ENCODE results near the gene C9orf153. TPM values are rescaled to one million over a fixed set of nuclear protein-coding genes. Genes with fewer than 3 reads are reported as not detected.

The C9orf153 gene
- total and polyA plus RNA-seq, 8 donors: 0.31 to 0.62 (median 0.53) TPM; not detected in 1

DNA sequence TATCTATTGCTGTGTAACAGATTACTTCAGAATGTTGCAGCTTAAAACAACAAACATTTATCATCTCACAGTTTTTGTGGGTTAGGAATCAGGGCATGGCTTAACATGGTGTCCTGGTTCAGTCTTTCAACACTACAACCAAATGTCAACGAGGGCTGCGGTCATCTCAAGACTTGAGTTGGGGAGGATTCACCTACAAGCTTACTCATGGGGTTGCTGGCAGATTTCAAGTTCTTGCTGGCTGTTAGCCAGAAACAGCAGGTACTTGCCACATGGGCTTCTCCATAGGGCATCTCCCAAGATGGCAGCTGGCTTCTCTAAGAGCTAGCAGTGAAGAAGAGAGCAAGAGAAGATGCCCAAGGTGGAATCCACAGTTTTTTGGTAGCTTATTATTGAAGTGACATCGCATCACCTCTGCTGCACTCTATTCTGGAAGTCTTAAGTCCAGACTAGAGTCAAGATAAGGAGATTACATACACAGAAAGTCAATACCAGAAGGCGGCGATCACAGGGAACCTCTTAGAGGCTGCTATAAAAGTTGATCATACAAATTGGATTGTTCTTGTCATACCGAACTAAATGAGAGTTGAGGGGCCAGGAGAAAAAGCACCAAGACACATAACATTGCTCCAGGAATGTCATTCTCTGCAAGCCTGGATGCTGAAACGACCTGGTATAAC, 42.2 kb downstream of the C9orf153 start:
- no peak for TF ChIP-seq CTCF (IDR thresholded peaks at IDR 0.05)
- H3K36me3 ChIP-seq: no peaks in the 10 kb centered on the region
- ATAC-seq (no peak), DNase-seq (no peak)
- intact Hi-C loops (cut with DNase I): no loop called here
- H3K27me3 ChIP-seq: no peaks in the 10 kb centered on the region
- H3K4me1 ChIP-seq: no peaks in the 10 kb centered on the region
- H3K4me3 ChIP-seq: no peak overlapping the region
- H3K9me3 ChIP-seq: no peaks in the 10 kb centered on the region
- no peak overlapping the region for H3K27ac ChIP-seq

- Histone ChIP-seq H3K4me1 (no peaks in the 10 kb centered on the region), H3K27me3 (no peaks in the 10 kb centered on the region), H3K4me3 (no peak overlapping the region), H3K9me3 (no peaks in the 10 kb centered on the region), H3K36me3 (no peaks in the 10 kb centered on the region), H3K27ac (no peak overlapping the region)
- intact Hi-C loops (cut with DNase I): no loop called here
- DNase-seq (no peak), ATAC-seq (no peak)
- TF ChIP-seq CTCF (IDR thresholded peaks at IDR 0.05): no peak
Observed at GRCh38 chr9:86207193-86207592, 52.3 kb downstream of the C9orf153 start.

DNA sequence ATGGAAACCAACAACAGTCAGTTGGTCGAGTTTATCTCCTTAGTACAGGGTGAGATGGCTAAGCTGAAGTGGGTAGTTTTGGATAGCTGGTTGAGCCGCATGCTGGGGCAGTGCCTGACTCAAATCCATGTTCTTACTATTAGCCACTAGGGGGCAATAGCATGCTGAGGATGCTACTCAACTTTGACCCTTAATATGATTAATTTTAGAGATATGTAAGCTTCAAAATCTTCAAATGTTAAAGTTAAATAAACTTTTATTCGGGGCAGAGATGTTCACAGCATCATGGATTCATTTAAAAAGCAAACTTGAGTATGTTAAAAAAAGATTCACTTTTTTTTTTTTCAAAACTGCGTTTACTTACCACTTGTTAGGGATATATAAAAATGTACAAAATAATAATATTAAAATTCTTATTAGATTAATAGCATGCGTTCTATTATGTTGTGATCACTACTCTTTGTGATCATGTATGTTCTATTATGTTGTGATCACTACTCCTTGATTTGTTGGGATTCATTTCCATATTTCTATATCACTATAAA, 57.0 kb downstream of the C9orf153 start:
- no peak overlapping the region for H3K4me3 ChIP-seq
- H3K27ac ChIP-seq: no peak overlapping the region
- peak in 2 of 4 donors; percentile 9 to 48 for DNase-seq
- H3K36me3 ChIP-seq: no peaks in the 10 kb centered on the region
- intact Hi-C loops (cut with DNase I): no loop called here
- no peaks in the 10 kb centered on the region for H3K4me1 ChIP-seq
- no peaks in the 10 kb centered on the region for H3K9me3 ChIP-seq
- H3K27me3 ChIP-seq: no peaks in the 10 kb centered on the region
- peak; percentile 80 to 84 for TF ChIP-seq CTCF (IDR thresholded peaks at IDR 0.05)
- peak; percentile 85 for ATAC-seq

- no peak overlapping the region for H3K27ac ChIP-seq
- H3K36me3 ChIP-seq: no peaks in the 10 kb centered on the region
- DNase-seq (no peak), ATAC-seq (no peak)
- no peaks in the 10 kb centered on the region for H3K27me3 ChIP-seq
- no peak for TF ChIP-seq CTCF (IDR thresholded peaks at IDR 0.05)
- no peak overlapping the region for H3K4me3 ChIP-seq
- H3K9me3 ChIP-seq: no peaks in the 10 kb centered on the region
- intact Hi-C loops (cut with DNase I): no loop called here
- no peaks in the 10 kb centered on the region for H3K4me1 ChIP-seq
Observed at GRCh38 chr9:86201474-86202337, 57.8 kb downstream of the C9orf153 start.

DNA sequence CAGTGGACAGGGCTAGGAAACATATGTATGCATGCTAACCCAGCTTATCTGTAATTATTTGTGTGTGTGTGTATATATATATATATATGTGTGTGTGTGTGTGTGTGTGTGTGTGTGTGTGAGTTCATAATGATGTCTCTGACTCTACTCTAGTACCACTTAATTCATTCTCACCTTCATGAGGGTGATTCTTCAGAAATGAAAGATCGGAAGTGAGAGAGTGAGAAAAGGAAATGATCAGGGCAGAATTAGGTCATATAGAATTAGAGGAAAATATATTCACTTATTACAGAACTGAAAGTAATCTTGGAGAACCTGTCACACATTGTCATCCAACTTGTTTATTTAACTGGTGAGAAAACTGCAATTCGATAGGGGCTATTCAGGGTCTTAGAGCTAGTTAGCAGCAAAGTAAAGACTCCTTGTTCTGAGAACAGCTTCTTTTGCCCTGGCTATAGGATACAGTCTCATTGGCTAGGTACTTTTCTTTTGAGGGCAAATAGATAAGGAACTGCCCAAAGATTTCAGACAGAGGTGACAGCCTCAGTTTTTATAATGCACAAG, 58.8 kb downstream of the C9orf153 start:
- intact Hi-C loops (cut with DNase I): no loop called here
- Histone ChIP-seq H3K9me3 (no peaks in the 10 kb centered on the region), H3K27me3 (no peaks in the 10 kb centered on the region), H3K4me1 (no peaks in the 10 kb centered on the region), H3K4me3 (no peak overlapping the region), H3K36me3 (no peaks in the 10 kb centered on the region), H3K27ac (no peak overlapping the region)
- TF ChIP-seq CTCF (IDR thresholded peaks at IDR 0.05): no peak
- no peak for DNase-seq
- no peak for ATAC-seq

Measured in left lung (tissue), 10 donors.